Thyroid gland (tissue), 4 donors: Measurements from ENCODE around the gene ADARB1.

Experiments
- CTCF ChIP-seq, 6 experiments: fragments of 200-600 bp in 3 of 6; fragments of 450-650 bp in 3 of 6; sonication (generic) in 3 of 6; IDR thresholded peaks; one replicate each; pipeline ENCODE4 v1.5.1; 2016 to 2019; ENCODE audit warnings: antibody characterized with exemption in 6 of 6, mild to moderate bottlenecking in 2 of 6, inconsistent platforms in 1 of 6, moderate library complexity in 1 of 6
- POLR2A ChIP-seq, 2 donors: fragments of 450-650 bp; IDR thresholded peaks; one replicate each; pipeline ENCODE4 v1.6.1; 2017; ENCODE audit warnings: antibody characterized with exemption in 2 of 2, mild to moderate bottlenecking in 2 of 2, moderate library complexity in 1 of 2

- no peak for TF ChIP-seq CTCF (IDR thresholded peaks at IDR 0.05)
- TF ChIP-seq POLR2A (IDR thresholded peaks at IDR 0.05) = no peak
Observed at GRCh38 chr21:45187646-45188045, 113.3 kb downstream of the ADARB1 start.
